Vagina (tissue), 2 donors: ENCODE measurements around the gene KIF11. TPM values are rescaled to one million over a fixed set of nuclear protein-coding genes. Genes with fewer than 3 reads are reported as not detected.

Source experiments
- DNase-seq, 2 donors: peaks; one replicate each; pipeline ENCODE4 v3.0.0-alpha.2; 2017; ENCODE audit errors: extremely low spot score in 2 of 2
- H3K27ac ChIP-seq: fragments of 200-600 bp; sonication (generic); one replicate; pipeline ENCODE4 v1.5.1; 2019
- H3K27me3 ChIP-seq: fragments of 200-600 bp; sonication (generic); one replicate; pipeline ENCODE4 v1.5.1; 2019
- H3K36me3 ChIP-seq, 2 donors: fragments of 200-600 bp; sonication (generic); one replicate each; pipeline ENCODE4 v1.5.1; 2017 to 2019
- H3K4me1 ChIP-seq: fragments of 200-600 bp; sonication (generic); one replicate; pipeline ENCODE4 v1.5.1; 2019
- H3K4me3 ChIP-seq, 2 donors: fragments of 200-600 bp; sonication (generic); 1 replicate in 1 of 2; 2 replicates in 1 of 2; pipeline ENCODE4 v1.5.1; 2016 to 2019
- H3K9me3 ChIP-seq: fragments of 200-600 bp; sonication (generic); one replicate; pipeline ENCODE4 v1.5.1; 2019
- POLR2A ChIP-seq, 2 donors: fragments of 450-650 bp; IDR thresholded peaks; one replicate each; pipeline ENCODE4 v1.6.1; 2017; ENCODE audit warnings: antibody characterized with exemption in 2 of 2, mild to moderate bottlenecking in 2 of 2, moderate library complexity in 2 of 2
- POLR2AphosphoS5 ChIP-seq, 2 donors: sonication (generic); formaldehyde crosslinking; IDR thresholded peaks; one replicate each; pipeline ENCODE4 v1.9.0; 2017; ENCODE audit warnings: antibody characterized with exemption in 2 of 2, mild to moderate bottlenecking in 2 of 2, low read depth in 1 of 2; ENCODE audit not compliant: insufficient read depth in 1 of 2
- intact Hi-C: fragments of 100-400 bp; cut with DNase I; formaldehyde crosslinking; loops from one replicate; pipeline ENCODE4 v1.15.1; 2023
- total RNA-seq: library from RNA; depleted of rRNA; stranded (reverse); fragments of >200 nt; gene quantifications from one replicate; pipeline ENCODE4 v1.2.3, GENCODE V29; 2016
- TF ChIP-seq, protein P1 (sequence below), 3 experiments: fragments of 450-650 bp in 2 of 3; fragments of 200-600 bp in 1 of 3; sonication (generic) in 1 of 3; IDR thresholded peaks; one replicate each; pipeline ENCODE4 v1.5.1; 2017 to 2019; ENCODE audit warnings: antibody characterized with exemption in 3 of 3, mild to moderate bottlenecking in 2 of 3, moderate library complexity in 2 of 3

The KIF11 gene
- total RNA-seq, 1 donor from 2014 or later = 3.4 TPM

DNA sequence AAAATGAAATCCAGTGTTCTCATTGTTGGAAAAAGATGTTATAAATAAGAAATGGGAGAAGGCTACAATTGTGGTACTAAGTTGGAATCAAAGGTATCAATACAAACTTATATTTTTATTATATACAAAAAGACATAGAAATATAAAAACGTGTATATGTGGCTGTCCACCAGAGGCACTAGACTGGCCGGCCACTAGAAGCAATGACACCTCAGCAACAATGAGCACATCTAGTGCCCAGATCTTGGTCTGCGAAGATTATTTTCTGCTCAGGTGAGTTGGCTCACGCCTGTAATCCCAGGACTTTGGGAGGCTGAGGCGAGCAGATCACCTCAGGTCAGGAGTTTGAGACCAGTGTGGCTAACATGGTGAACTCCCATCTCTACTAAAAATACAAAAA, 40.6 kb upstream of the KIF11 start:
- peaks cover 0 to 18% of the 10 kb centered on the region in 2 donors for H3K36me3 ChIP-seq
- intact Hi-C loops = no loop called here
- DNase-seq = no peak

DNA sequence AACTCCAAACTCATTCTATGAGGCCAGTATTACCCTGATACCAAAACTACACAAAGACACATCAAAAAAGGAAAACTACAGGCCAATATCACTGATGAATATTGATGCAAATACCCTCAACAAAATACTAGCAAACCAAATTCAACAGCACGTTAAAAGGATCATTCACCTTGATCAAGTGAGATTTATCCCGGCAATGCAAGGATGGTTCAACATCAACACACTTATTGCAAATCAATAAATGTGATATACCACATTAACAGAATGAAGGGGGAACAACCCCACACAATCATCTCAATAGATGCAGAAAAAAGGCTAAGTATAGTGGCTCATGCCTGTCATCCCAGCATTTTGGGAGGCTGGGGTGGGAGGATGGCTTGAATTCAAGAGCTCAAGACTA, 39.0 kb upstream of the KIF11 start:
- DNase-seq = no peak
- Histone ChIP-seq H3K9me3 (peaks cover 4% of the 10 kb centered on the region), H3K36me3 (peaks cover 0 to 18% of the 10 kb centered on the region in 2 donors), H3K4me1 (no peaks in the 10 kb centered on the region), H3K27me3 (no peaks in the 10 kb centered on the region), H3K27ac (no peak overlapping the region), H3K4me3 (no peak overlapping the region)
- TF ChIP-seq POLR2AphosphoS5 (IDR thresholded peaks at IDR 0.05; ENCODE audit: insufficient read depth in 1 of 2, low read depth in 1 of 2) (no peak), POLR2A (IDR thresholded peaks at IDR 0.05) (no peak)
- TF ChIP-seq, protein P1, sequence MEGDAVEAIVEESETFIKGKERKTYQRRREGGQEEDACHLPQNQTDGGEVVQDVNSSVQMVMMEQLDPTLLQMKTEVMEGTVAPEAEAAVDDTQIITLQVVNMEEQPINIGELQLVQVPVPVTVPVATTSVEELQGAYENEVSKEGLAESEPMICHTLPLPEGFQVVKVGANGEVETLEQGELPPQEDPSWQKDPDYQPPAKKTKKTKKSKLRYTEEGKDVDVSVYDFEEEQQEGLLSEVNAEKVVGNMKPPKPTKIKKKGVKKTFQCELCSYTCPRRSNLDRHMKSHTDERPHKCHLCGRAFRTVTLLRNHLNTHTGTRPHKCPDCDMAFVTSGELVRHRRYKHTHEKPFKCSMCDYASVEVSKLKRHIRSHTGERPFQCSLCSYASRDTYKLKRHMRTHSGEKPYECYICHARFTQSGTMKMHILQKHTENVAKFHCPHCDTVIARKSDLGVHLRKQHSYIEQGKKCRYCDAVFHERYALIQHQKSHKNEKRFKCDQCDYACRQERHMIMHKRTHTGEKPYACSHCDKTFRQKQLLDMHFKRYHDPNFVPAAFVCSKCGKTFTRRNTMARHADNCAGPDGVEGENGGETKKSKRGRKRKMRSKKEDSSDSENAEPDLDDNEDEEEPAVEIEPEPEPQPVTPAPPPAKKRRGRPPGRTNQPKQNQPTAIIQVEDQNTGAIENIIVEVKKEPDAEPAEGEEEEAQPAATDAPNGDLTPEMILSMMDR (IDR thresholded peaks at IDR 0.05) = no peak
- intact Hi-C loops = no loop called here

More for the DNA sequence above, 40.6 kb upstream of the KIF11 start:
- Histone ChIP-seq H3K27me3 (no peaks in the 10 kb centered on the region), H3K27ac (no peak overlapping the region), H3K4me3 (no peak overlapping the region), H3K4me1 (no peaks in the 10 kb centered on the region), H3K9me3 (peaks cover 4% of the 10 kb centered on the region)
- TF ChIP-seq, protein P1 (IDR thresholded peaks at IDR 0.05) = no peak
- TF ChIP-seq POLR2AphosphoS5 (IDR thresholded peaks at IDR 0.05; ENCODE audit: insufficient read depth in 1 of 2, low read depth in 1 of 2) (no peak), POLR2A (IDR thresholded peaks at IDR 0.05) (no peak)

DNA sequence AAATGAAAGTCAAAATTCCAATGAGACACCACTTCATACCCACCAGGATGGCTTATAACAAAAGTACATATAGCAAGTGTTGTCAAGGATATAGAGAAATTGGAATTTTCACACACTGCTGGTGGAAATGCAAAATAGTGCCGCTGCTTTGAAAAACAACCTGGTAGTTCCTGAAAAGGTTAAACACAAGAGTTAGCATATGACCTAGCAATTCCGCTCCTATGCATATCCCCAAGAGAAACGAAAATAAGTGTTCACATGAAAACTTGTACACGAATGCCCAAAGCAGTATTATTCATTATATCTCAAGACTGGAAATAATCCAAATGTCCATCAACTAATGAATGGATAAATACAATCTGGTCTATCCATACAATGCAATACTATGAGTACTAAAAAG, 33.9 kb upstream of the KIF11 start:
- peaks cover 0 to 18% of the 10 kb centered on the region in 2 donors for H3K36me3 ChIP-seq
- TF ChIP-seq, protein P1 (IDR thresholded peaks at IDR 0.05) = no peak
- TF ChIP-seq POLR2AphosphoS5 (IDR thresholded peaks at IDR 0.05; ENCODE audit: insufficient read depth in 1 of 2, low read depth in 1 of 2) (no peak), POLR2A (IDR thresholded peaks at IDR 0.05) (no peak)
- H3K4me3 ChIP-seq = no peak overlapping the region
- no peak overlapping the region for H3K27ac ChIP-seq
- no peaks in the 10 kb centered on the region for H3K4me1 ChIP-seq
- DNase-seq = no peak
- intact Hi-C loops = no loop called here
- H3K27me3 ChIP-seq = no peaks in the 10 kb centered on the region
- H3K9me3 ChIP-seq = peaks cover 2% of the 10 kb centered on the region

DNA sequence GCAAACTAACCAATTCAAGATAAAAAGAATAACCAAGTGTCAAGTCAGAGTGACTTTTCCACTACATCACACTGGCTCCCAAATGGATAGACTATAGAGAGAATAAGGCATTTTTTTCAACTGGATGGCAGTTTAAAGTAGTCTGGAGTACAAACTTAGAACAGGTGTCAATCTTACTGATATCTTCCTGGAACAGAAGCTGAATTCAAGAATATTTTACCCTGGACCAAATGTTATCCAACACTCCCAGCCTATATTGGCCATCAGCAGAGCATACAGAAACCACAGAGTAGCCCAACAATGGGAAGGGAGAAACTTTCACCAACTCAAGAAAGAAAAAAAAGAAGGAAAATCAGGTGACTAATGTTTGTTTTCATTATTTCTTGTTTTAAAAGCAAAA, 30.5 kb upstream of the KIF11 start:
- no peak for DNase-seq
- no peak overlapping the region for H3K4me3 ChIP-seq
- peaks cover 3% of the 10 kb centered on the region for H3K4me1 ChIP-seq
- TF ChIP-seq POLR2A (IDR thresholded peaks at IDR 0.05) (no peak), POLR2AphosphoS5 (IDR thresholded peaks at IDR 0.05; ENCODE audit: insufficient read depth in 1 of 2, low read depth in 1 of 2) (no peak)
- TF ChIP-seq, protein P1 (IDR thresholded peaks at IDR 0.05) = no peak
- no peak overlapping the region for H3K27ac ChIP-seq
- H3K9me3 ChIP-seq = no peaks in the 10 kb centered on the region
- no peaks in the 10 kb centered on the region for H3K27me3 ChIP-seq
- intact Hi-C loops = no loop called here
- peaks cover 0 to 8% of the 10 kb centered on the region in 2 donors for H3K36me3 ChIP-seq

DNA sequence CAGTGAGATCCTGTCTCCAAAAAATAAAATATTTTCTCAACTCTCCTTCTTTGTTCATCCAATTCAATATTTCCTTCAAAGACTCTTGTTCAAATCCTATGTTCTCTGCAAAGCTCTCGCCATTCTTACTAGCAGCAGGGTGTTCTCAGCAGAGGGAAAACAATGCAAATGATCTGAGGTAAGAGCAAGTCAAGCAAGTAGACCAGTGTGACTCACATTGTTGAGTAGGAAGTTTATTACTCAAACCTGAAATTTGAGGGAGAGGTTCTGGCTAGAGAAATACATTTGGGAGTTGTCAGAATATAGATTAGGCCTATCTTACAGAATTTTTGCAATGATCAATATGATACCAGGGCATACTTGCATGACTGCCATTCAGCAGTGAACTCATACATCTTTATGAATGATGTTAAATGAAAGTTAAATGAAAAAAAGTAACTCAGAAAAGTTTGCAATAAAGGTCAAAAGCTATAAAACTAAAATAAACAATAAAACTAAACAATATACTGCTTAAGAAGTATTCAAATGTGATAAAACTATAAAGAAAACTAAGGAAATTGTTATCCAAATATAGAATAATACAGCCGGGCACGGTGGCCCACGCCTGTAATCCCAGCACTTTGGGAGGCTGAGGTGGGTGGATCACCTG, 24.9 kb upstream of the KIF11 start:
- TF ChIP-seq POLR2A (IDR thresholded peaks at IDR 0.05) (no peak), POLR2AphosphoS5 (IDR thresholded peaks at IDR 0.05; ENCODE audit: insufficient read depth in 1 of 2, low read depth in 1 of 2) (peak in 1 of 2 donors; percentile 54)
- TF ChIP-seq, protein P1 (IDR thresholded peaks at IDR 0.05) = no peak
- Histone ChIP-seq H3K36me3 (no peaks in the 10 kb centered on the region), H3K27me3 (no peaks in the 10 kb centered on the region), H3K4me3 (no peak overlapping the region), H3K27ac (no peak overlapping the region), H3K9me3 (no peaks in the 10 kb centered on the region), H3K4me1 (peaks cover 48% of the 10 kb centered on the region)
- intact Hi-C loops = no loop called here
- no peak for DNase-seq
